ENCODE results near the gene TEX36. TPM values are rescaled to one million over a fixed set of nuclear protein-coding genes. Genes with fewer than 3 reads are reported as not detected.
"Not testable (repeated sequence)": the region's sequence is repeated elsewhere in the genome, so short reads cannot be mapped to it uniquely, and the experiment has no call there.

TEX36 gene
- total RNA-seq, 1 donor from 2014 or later: not detected

DNA sequence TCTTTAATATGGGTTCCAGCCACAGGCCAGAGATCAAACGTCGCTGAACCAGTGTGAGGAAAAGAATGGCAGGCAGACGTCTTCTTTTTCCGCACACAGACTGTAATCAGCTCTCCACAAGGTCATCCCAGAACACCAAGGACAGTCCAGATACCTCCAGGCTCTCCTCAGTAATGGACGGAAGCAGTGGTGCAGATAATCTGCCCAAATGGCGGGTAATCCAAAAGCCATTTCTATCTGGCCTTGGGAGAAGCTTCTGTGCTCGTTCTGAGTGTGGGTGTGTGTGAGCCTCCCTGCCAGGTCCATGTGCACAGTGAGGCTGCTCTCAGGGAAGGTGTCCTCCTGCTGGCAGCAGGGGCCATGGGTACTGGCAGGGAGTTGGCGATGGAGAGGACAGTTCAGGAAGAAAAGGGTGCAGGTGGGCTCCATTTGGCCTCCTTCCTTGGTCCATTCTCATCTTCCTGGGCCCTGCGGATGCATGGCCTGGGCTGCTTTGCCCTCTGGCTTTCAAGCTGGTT, 15.6 kb upstream of the TEX36 start:
- H3K4me1 Mint-ChIP-seq (ENCODE audit: unreplicated experiment): no peaks in the 10 kb centered on the region
- no peak overlapping the region for H3K4me3 Mint-ChIP-seq (ENCODE audit: unreplicated experiment)
- no peaks in the 10 kb centered on the region for H3K27me3 Mint-ChIP-seq (ENCODE audit: unreplicated experiment)
- no peak overlapping the region for H3K27ac Mint-ChIP-seq (ENCODE audit: unreplicated experiment)
- DNase-seq (ENCODE audit: low spot score): no peak
- H3K36me3 Mint-ChIP-seq (ENCODE audit: low read depth, unreplicated experiment): no peaks in the 10 kb centered on the region
- no peaks in the 10 kb centered on the region for H3K9me3 Mint-ChIP-seq (ENCODE audit: unreplicated experiment)
- TF ChIP-seq, protein P1, sequence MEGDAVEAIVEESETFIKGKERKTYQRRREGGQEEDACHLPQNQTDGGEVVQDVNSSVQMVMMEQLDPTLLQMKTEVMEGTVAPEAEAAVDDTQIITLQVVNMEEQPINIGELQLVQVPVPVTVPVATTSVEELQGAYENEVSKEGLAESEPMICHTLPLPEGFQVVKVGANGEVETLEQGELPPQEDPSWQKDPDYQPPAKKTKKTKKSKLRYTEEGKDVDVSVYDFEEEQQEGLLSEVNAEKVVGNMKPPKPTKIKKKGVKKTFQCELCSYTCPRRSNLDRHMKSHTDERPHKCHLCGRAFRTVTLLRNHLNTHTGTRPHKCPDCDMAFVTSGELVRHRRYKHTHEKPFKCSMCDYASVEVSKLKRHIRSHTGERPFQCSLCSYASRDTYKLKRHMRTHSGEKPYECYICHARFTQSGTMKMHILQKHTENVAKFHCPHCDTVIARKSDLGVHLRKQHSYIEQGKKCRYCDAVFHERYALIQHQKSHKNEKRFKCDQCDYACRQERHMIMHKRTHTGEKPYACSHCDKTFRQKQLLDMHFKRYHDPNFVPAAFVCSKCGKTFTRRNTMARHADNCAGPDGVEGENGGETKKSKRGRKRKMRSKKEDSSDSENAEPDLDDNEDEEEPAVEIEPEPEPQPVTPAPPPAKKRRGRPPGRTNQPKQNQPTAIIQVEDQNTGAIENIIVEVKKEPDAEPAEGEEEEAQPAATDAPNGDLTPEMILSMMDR (IDR thresholded peaks at IDR 0.05; ENCODE audit: unreplicated experiment): no peak

DNA sequence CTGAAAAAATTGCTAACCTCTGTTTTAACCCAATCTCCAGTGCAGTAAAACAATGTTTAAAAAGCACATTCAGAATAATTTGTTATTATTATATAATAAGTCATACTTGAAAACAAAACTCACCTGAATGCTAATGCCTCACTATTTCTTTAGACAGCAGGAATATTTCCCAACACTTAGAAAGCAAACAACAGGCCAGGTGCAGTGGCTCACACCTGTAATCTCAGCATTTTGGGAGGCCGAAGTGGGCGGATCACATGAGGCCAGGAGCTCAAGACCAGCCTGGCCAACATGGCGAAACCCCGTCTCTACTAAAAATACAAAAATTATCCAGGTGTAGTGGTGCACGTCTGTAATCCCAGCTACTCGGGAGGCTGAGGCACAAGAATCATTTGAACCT, 13.9 kb upstream of the TEX36 start:
- not testable (repeated sequence) for H3K9me3 Mint-ChIP-seq (ENCODE audit: unreplicated experiment); H3K27ac Mint-ChIP-seq (ENCODE audit: unreplicated experiment); H3K4me1 Mint-ChIP-seq (ENCODE audit: unreplicated experiment); H3K4me3 Mint-ChIP-seq (ENCODE audit: unreplicated experiment); H3K27me3 Mint-ChIP-seq (ENCODE audit: unreplicated experiment); DNase-seq (ENCODE audit: low spot score); H3K36me3 Mint-ChIP-seq (ENCODE audit: low read depth, unreplicated experiment)

DNA sequence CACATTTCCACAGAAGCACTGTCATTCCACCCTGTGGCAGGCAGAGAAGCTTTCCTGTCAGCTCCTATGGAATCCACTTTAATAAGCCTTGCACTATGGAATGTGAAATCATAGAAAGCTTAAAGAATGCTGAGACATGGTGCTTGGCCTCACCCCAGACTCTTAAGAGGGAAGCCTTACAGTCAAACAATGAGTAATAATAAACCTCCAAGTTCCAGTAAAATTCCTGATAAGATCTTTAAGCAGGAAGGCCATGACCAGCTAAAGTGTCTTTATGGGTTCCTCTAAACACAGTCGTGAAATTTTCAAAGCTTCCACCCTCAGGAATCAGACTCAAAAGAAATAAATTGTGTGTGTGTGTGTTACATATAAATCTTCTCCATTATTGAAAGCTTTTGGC, 11.9 kb upstream of the TEX36 start:
- no peak overlapping the region for H3K27ac Mint-ChIP-seq (ENCODE audit: unreplicated experiment)
- H3K27me3 Mint-ChIP-seq (ENCODE audit: unreplicated experiment): peaks cover 1% of the 10 kb centered on the region
- no peaks in the 10 kb centered on the region for H3K9me3 Mint-ChIP-seq (ENCODE audit: unreplicated experiment)
- TF ChIP-seq, protein P1 (IDR thresholded peaks at IDR 0.05; ENCODE audit: unreplicated experiment): no peak
- no peaks in the 10 kb centered on the region for H3K36me3 Mint-ChIP-seq (ENCODE audit: low read depth, unreplicated experiment)
- H3K4me1 Mint-ChIP-seq (ENCODE audit: unreplicated experiment): no peaks in the 10 kb centered on the region
- no peak for DNase-seq (ENCODE audit: low spot score)
- H3K4me3 Mint-ChIP-seq (ENCODE audit: unreplicated experiment): no peak overlapping the region

DNA sequence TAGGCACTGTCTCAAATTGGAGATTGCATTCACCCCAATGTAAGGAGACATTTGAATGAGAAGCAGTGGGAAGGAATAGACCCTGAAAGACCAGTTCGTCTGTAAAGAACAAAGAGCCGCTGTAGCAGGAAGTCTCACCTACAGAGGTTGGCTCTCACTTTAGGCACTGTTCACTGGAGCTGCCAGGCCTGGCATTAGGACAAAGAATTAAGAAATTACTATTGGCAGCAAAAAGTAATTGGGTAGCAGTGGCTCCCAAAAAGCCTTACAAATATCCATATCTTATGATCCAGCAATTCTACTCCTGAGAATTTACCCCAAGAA, 10.5 kb upstream of the TEX36 start:
- no peak overlapping the region for H3K27ac Mint-ChIP-seq (ENCODE audit: unreplicated experiment)
- no peaks in the 10 kb centered on the region for H3K4me1 Mint-ChIP-seq (ENCODE audit: unreplicated experiment)
- H3K27me3 Mint-ChIP-seq (ENCODE audit: unreplicated experiment): peaks cover 1% of the 10 kb centered on the region
- H3K4me3 Mint-ChIP-seq (ENCODE audit: unreplicated experiment): no peak overlapping the region
- H3K36me3 Mint-ChIP-seq (ENCODE audit: low read depth, unreplicated experiment): no peaks in the 10 kb centered on the region
- no peak for DNase-seq (ENCODE audit: low spot score)
- no peaks in the 10 kb centered on the region for H3K9me3 Mint-ChIP-seq (ENCODE audit: unreplicated experiment)
- TF ChIP-seq, protein P1 (IDR thresholded peaks at IDR 0.05; ENCODE audit: unreplicated experiment): no peak

DNA sequence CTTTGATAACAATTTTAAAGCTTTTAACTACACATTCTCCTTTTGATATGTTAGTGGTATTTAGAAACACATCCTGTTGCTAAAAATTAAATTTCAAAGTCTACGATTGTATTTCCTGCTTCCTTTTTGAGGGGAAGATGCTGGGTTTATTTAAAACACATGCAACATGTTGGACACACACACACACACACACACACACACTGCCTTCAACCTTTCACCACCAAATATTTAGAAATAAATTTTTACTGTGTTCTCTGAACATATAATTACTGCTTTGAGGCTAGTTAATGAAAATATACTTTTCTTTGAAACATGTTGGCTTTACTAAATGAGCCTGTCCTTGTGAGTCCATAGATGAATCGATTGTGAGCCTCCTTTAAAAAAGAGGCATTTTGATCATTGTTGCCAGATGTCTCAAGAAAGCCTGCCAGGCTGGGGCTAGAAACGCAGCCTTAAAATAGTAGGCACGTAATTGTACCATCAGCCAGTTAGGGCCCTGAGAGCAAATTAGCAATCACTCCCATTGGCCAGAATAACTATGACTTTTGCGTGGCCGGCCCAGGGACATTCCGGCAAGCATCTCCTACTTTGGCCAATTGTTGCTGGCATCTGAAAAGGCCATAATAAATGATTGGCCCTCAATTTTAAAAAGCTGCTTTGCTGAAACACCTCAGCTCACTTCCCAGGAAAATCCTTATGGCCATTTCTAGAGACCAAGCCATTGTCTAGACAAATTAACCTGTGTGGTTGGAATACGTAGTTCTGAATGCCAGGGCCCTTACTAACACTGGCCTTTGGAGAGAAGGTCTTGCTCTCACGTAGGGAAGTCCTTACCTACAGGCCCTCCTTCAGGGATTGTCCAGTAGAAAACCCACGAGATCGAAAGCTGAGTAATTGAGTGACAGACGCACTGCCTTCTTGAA, 9.9 kb upstream of the TEX36 start:
- peaks cover 1% of the 10 kb centered on the region for H3K27me3 Mint-ChIP-seq (ENCODE audit: unreplicated experiment)
- H3K27ac Mint-ChIP-seq (ENCODE audit: unreplicated experiment): no peak overlapping the region
- no peaks in the 10 kb centered on the region for H3K4me1 Mint-ChIP-seq (ENCODE audit: unreplicated experiment)
- no peaks in the 10 kb centered on the region for H3K36me3 Mint-ChIP-seq (ENCODE audit: low read depth, unreplicated experiment)
- no peaks in the 10 kb centered on the region for H3K9me3 Mint-ChIP-seq (ENCODE audit: unreplicated experiment)
- no peak overlapping the region for H3K4me3 Mint-ChIP-seq (ENCODE audit: unreplicated experiment)
- no peak for DNase-seq (ENCODE audit: low spot score)
- TF ChIP-seq, protein P1 (IDR thresholded peaks at IDR 0.05; ENCODE audit: unreplicated experiment): no peak

Measured in endothelial cell (in vitro differentiated cells).